Endometrial microvascular endothelial cells (primary cell): ENCODE data around the gene GNAQ. TPM values are rescaled to one million over a fixed set of nuclear protein-coding genes. Genes with fewer than 3 reads are reported as not detected.
"Not testable (repeated sequence)": the region's sequence is repeated elsewhere in the genome, so short reads cannot be mapped to it uniquely, and the experiment has no call there.

Experiments
- in situ Hi-C: cut with HindIII; loops from 2 replicates; pipeline ENCODE4 v1.10.0; 2017; ENCODE audit warnings: low sequenced_read_pairs, low pct_unique_long_range_greater_than_20kb; ENCODE audit errors: inconsistent ontology term
- total RNA-seq: library from RNA; depleted of rRNA; stranded (reverse); fragments of >200 nt; gene quantifications from one replicate; pipeline ENCODE4 v1.2.3, GENCODE V29; 2015; ENCODE audit errors: inconsistent ontology term

The GNAQ gene
- total RNA-seq, 1 donor from 2014 or later: 28.4 TPM

GRCh38 chr9:77750981-77751340 lies 280.6 kb downstream of the GNAQ start:
- in situ Hi-C loops: no loop called here

GRCh38 chr9:77750284-77750683 lies 281.3 kb downstream of the GNAQ start:
- in situ Hi-C loops: no loop called here

- in situ Hi-C loops: no loop called here
Measured at GRCh38 chr9:77748214-77748772, 283.3 kb downstream of the GNAQ start.

GRCh38 chr9:77747163-77747562 lies 284.4 kb downstream of the GNAQ start:
- in situ Hi-C loops: no loop called here

- in situ Hi-C loops: no loop called here
Measured at GRCh38 chr9:77744841-77745430, 286.7 kb downstream of the GNAQ start.

GRCh38 chr9:77743386-77743785 lies 288.2 kb downstream of the GNAQ start:
- in situ Hi-C loops: no loop called here

GRCh38 chr9:77738932-77739331 lies 292.7 kb downstream of the GNAQ start:
- in situ Hi-C loops: no loop called here

- in situ Hi-C loops: no loop called here
Measured at GRCh38 chr9:77735494-77735893, 296.1 kb downstream of the GNAQ start.

GRCh38 chr9:77731930-77732329 lies 299.7 kb downstream of the GNAQ start:
- in situ Hi-C loops: no loop called here

GRCh38 chr9:77731008-77731698 lies 300.5 kb downstream of the GNAQ start:
- in situ Hi-C loops: no loop called here

- in situ Hi-C loops: no loop called here
Measured at GRCh38 chr9:77729177-77729576, 302.4 kb downstream of the GNAQ start.

GRCh38 chr9:77726814-77727213 lies 304.8 kb downstream of the GNAQ start:
- in situ Hi-C loops: no loop called here

GRCh38 chr9:77726289-77726688 lies 305.3 kb downstream of the GNAQ start:
- in situ Hi-C loops: no loop called here

- in situ Hi-C loops: no loop called here
Measured at GRCh38 chr9:77725820-77726219, 305.8 kb downstream of the GNAQ start.

- in situ Hi-C loops: no loop called here
Measured at GRCh38 chr9:77725046-77725694, 306.4 kb downstream of the GNAQ start.

- in situ Hi-C loops: not testable (repeated sequence)
Measured at GRCh38 chr9:77721156-77721555, 310.5 kb downstream of the GNAQ start.

GRCh38 chr9:77719321-77719720 lies 312.3 kb downstream of the GNAQ start:
- in situ Hi-C loops: no loop called here

- in situ Hi-C loops: not testable (repeated sequence)
Measured at GRCh38 chr9:77718298-77718640, 313.3 kb downstream of the GNAQ start.

- in situ Hi-C loops: not testable (repeated sequence)
Measured at GRCh38 chr9:77717608-77718297, 313.9 kb downstream of the GNAQ start.
